GM12865 (cell line): ENCODE measurements around the gene WDTC1.
A peak's percentile ranks its signal among the peaks of the same experiment; 100 is the strongest.

Experiments used
- DNase-seq: peaks from one replicate; pipeline ENCODE4 v3.0.0; 2010; ENCODE audit warnings: low read depth
- H3K4me3 ChIP-seq: 2 replicates; pipeline ENCODE4 v1.5.1; 2011; ENCODE audit warnings: mild to moderate bottlenecking, low read depth, low read length, control low read depth
- CTCF ChIP-seq: IDR thresholded peaks from 2 replicates; pipeline ENCODE4 v1.5.1; 2011; ENCODE audit warnings: low read length, control low read depth, low read depth, inconsistent platforms; ENCODE audit not compliant: insufficient read depth; ENCODE audit errors: missing control alignments

WDTC1 gene

GRCh38 chr1:27253596-27253995 lies 19.2 kb downstream of the WDTC1 start:
- peak overlapping the region; percentile 39 for H3K4me3 ChIP-seq
- TF ChIP-seq CTCF: no peak
- DNase-seq: peak; percentile 41

- no peak for DNase-seq
- no peak for TF ChIP-seq CTCF
- no peak overlapping the region for H3K4me3 ChIP-seq
These were observed 20.7 kb downstream of the WDTC1 start for GRCh38 chr1:27255136-27255535.

DNA sequence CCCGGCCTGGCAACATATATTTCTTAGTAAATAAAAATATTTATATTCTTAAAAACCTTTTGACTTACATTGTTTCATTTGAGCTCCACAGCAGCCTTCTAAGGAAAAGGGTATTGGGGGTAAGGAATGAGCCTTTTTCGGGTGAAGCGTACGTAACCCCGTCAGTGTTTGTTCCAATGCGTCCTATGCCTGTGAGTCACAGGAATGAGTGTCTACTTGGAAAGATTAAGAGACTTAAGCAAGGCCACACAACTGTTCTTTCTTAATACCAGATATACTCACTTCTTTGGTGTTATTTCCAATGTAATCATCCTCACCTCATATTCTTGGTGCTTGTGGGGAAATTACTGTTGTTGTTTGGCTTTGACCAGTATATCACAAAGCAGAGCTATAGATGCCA lies 22.7 kb downstream of the WDTC1 start:
- no peak overlapping the region for H3K4me3 ChIP-seq
- no peak for DNase-seq
- TF ChIP-seq CTCF: no peak

DNA sequence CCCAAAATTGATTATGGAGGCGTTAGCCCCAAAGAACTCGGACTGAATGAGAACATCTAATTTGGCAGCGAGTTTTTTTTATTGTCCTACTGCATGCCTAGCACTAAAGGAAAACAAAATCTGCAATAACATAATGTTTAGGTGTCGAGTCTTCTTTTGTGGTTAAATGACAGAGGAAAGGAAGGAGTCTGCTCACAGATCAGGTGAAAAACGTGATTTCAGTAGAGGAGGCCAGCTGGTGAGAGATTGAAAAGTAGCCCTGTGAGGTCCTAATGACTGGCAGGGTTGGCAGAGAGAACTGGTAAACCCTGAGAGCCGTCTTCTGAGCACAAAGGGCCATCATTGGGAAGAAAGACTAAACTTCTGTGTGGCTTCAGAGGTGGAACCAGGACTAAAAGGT lies 24.2 kb downstream of the WDTC1 start:
- no peak overlapping the region for H3K4me3 ChIP-seq
- no peak for TF ChIP-seq CTCF
- DNase-seq: no peak

DNA sequence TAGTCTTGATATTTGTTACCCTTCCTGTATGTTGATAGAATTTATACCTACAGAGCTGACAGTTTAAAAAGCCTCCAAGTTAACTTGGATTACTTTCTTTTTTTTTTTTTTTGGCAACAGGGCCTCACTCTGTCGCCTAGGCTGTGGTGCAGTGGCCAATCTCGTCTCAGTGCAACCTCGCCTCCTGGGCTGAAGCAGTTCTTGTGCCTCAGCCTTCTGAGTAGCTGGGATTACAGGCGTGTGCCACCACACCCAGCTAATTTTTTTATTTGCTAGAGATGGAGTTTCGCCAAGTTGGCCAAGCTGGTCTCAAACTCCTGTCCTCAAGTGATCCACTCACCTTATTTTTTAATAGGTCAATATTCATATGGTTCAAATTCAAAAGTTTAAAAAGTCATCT lies 32.7 kb downstream of the WDTC1 start:
- no peak for TF ChIP-seq CTCF
- DNase-seq: no peak
- no peak overlapping the region for H3K4me3 ChIP-seq

- no peak for TF ChIP-seq CTCF
- H3K4me3 ChIP-seq: no peak overlapping the region
- DNase-seq: no peak
These were observed 34.8 kb downstream of the WDTC1 start for GRCh38 chr1:27269276-27269675.

- no peak overlapping the region for H3K4me3 ChIP-seq
- TF ChIP-seq CTCF: no peak
- DNase-seq: no peak
These were observed 39.8 kb downstream of the WDTC1 start for GRCh38 chr1:27274204-27274603.
